ENCODE measurements around the gene ADGRA1.
"Not testable (repeated sequence)": the region's sequence is repeated elsewhere in the genome, so short reads cannot be mapped to it uniquely, and the experiment has no call there.

ADGRA1 gene

DNA sequence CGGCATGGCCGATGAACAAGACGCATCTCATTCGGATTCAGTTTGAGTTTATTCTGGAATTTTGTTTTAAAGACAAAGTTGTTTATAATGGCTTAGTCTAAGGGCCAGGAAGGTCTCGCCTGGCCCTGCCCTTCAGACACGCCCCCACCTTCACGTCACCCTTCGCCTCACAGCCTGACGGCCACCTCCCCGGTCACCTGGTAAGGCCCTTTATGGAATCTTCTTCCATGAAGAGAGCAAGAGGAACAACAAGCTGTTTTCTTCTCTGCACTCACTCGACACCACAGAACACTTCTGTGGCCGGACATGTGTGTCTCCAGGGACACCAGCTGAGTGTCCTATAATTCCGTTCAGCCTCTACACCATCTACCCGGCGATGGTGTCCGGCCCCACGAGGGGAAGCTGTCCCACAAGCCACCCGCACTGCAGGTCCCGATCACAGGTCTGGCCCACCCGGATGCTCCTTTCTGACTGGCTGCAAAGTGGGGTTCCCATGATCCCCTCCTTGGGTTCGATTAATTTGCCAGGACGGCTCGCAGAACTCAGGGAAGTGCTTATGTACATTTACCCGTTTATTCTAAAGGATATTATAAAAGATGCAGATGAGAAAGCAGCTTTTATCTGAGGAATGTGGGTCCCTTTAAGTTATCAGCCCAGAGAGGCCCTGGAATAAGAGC, 54.9 kb downstream of the ADGRA1 start:
- DNase-seq (ENCODE audit: low read depth, low spot score), result no peak

DNA sequence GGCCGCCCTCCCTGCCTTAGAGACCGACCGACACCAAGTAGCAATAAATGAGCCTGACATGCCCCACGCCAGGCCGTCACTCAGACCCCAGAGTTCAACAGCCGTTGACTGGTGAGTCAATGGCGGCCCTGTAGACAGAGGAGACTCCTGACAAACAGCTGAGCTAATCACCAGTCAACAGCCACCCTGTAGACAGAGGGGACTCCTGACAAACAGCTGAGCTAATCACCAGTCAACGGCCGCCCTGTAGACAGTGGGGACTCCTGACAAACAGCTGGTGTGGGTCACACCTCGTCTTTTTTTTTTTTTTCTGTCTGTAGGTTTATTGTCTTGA, 55.4 kb downstream of the ADGRA1 start:
- no peak for DNase-seq (ENCODE audit: low read depth, low spot score)

DNA sequence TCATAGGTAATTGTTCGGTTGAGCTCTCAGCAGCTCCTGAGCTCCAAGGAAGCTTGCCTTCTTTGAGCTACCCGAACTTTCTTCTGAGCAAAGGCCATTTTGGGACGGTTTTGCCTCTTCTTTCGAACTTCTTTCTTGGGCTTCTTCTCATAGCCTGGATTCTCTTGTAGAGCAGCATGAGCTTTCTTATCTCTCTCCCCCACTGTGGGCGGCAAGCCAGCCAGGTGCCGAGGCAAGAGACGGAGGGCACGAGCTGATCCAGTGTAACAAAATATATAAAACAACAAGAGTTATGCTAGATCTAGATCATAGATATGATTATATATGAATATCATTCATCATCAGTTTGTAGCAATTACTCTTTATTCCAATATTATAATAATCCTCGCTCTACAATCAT, 55.8 kb downstream of the ADGRA1 start:
- DNase-seq (ENCODE audit: low read depth, low spot score), result no peak

DNA sequence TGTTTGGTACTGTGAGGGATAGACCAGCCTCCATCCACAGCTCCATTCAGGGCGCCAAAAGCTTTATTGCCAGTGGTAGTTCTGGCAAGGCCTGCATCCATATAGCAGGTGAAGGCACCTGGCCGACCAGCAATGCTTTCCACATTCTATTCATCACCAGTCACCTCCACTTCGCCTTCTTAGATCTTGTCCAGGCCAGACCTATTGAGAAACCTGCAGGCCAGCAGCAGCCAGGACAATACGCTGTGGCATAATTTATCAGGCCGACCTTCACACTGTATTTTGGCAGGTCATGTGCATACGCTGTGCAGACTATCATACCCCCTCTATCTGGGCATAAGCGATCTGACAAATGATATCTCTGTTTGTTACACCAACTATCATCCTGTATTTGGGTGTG, 57.0 kb downstream of the ADGRA1 start:
- no peak for DNase-seq (ENCODE audit: low read depth, low spot score)

DNA sequence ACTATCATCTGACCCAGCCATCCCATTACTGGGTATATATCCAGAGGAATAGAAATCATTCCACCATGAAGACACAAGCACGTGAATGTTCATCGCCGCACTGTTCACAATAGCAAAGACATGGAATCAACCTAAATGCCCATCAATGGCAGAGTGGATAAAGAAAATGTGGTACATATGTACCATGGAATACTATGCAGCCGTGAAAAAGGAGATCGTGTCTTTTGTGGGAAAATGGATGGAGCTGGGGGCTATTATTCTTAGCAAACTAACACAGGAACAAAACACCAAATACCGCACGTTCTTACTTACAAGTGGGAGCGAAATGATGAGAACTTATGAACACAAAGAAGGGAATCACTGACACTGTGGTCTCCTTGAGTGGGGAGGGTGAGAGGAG, 62.5 kb downstream of the ADGRA1 start:
- no peak for DNase-seq (ENCODE audit: low read depth, low spot score)

DNA sequence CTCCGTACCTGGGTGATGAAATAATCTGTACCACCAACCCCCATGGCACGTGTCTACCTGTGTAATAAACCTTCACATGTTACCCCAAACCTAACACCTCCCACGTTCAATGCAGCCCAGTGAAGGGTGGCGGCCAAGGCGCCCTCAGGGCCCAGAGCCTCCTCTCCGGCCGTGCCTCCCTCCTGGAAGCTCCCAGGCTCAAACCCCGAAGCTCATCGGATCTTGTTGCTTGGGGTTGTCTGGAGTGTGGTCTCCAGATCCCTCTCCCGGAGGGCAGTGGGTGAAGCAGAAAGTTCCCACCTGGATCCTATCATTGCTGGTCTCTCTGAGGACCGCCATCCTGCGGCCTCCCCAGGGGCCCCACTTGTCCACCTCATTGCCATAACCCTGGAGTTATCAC, 62.9 kb downstream of the ADGRA1 start:
- no peak for DNase-seq (ENCODE audit: low read depth, low spot score)

DNA sequence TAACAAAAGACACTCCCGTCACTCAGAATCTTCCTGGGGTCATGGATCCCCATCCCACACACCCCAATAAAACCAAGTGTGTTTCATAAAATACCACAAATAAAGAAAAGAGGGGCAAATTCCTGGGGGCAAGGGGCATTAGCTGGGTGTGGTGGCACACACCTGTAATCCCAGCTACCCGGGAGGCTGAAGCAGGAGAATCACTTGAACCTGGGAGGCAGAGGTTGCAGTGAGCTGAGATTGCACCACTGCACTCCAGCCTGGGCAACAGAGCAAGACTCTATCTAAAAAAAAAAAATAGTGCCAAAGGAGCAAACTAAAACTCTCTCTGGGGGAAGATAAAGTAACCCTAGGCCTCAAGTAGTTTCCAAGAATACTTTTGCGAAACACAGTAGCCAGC, 63.3 kb downstream of the ADGRA1 start:
- DNase-seq (ENCODE audit: low read depth, low spot score), result not testable (repeated sequence)

DNA sequence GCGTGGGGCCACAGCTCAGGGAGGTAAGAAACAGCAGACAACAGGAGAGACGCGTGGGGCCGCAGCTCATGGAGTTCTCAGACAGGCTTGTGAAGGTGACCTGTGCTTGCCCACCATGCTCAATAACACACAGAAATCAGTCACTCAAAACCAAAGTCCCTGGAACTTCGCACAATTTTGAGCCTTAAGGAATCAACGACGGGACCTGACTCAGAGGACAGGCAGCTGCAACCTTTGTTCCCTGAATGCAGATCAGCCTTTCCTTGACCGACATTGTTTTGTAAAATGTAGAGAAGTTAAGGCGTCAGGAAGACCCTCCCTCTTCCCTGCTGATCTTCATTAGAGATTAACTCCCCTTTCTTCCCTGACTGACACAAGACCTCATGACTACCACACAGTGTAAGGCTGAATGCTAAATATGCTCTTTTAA, 63.8 kb downstream of the ADGRA1 start:
- no peak for DNase-seq (ENCODE audit: low read depth, low spot score)

DNA sequence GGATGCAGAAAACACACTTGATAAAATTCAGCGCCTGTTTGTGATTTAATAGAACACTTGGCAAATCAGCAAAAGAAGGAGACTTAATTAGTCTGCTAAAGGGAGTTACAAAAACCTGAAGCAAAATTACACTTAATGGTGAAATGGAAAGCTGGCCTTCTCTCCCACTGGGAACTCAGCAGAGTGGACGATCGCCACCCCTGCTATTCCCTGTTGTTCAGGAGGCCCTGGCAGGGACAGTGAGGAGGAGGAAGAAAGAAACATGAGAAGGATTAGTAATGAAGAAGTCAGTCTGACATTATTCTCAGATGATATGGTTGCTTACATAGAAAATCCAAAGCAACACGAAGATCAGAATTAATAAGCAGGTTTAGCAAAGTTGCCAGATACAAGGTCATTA, 66.7 kb downstream of the ADGRA1 start:
- DNase-seq (ENCODE audit: low read depth, low spot score), result no peak

DNA sequence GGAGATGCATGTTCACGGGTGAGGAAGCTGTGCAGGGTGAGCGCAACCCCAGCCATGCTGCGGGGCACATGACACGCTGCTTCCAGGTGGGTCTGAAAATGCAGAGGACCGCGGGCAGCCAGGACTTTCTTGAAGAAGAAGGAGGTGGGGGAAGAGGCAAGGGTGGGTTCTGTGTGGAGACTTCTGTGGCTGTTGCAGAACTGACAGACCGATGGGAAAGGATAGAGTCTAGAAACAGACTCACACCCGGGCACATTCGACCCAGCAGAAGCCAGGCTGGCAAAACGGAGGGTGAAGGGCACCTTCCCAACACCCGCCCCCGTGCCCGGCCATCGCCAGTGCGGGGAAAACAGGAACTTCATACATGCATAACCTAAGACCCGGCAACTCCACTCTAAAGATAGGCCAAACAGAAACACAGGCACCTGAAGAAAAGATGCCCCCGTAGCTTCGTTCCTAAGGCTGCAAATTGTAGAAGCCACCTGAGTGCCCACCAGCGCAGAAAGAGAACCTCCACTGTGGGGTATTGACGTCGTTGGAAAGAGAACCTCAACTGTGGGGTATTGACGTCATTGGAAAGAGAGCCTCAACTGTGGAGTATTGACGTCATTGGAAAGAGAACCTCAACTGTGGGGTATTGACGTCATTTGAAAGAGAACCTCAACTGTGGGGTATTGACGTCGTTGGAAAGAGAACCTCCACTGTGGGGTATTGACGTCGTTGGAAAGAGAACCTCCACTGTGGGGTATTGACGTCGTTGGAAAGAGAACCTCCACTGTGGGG, 67.5 kb downstream of the ADGRA1 start:
- DNase-seq (ENCODE audit: low read depth, low spot score), result no peak

DNA sequence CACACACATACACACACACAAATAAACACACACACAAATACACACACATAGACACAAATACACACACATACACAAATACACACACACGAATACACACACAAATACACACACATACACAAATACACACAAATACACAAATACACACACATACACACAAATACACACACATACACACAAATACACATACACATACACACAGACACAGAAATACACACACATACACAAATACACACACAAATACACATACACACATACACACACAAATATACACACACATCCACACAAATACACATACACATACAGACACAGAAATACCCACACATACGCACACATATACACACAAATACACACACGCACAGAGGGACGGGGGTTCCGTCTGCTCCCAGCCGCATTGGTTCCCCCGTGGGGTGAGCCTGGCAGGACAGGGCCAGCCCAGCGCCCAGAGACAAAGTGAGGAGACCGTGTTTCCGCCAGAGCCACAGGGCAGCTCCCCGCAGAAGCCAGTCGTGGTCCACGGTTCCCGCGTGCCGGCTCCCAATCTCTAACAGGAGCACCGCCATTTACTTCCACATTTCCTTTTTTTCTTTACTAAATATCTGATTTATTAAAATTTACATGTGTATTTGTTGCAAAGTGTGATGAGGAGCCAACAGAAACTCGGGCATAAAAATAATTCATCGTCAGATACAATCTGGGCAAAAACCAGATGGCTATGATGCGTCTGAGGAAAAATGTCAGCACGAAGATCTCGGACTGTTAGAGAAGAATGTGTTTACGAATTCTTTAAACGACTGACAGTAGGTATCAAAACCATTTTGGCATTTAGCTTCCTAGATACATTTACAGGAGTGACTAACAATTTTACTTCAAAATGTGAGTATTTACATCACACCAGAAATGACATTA, 69.2 kb downstream of the ADGRA1 start:
- no peak for DNase-seq (ENCODE audit: low read depth, low spot score)

DNA sequence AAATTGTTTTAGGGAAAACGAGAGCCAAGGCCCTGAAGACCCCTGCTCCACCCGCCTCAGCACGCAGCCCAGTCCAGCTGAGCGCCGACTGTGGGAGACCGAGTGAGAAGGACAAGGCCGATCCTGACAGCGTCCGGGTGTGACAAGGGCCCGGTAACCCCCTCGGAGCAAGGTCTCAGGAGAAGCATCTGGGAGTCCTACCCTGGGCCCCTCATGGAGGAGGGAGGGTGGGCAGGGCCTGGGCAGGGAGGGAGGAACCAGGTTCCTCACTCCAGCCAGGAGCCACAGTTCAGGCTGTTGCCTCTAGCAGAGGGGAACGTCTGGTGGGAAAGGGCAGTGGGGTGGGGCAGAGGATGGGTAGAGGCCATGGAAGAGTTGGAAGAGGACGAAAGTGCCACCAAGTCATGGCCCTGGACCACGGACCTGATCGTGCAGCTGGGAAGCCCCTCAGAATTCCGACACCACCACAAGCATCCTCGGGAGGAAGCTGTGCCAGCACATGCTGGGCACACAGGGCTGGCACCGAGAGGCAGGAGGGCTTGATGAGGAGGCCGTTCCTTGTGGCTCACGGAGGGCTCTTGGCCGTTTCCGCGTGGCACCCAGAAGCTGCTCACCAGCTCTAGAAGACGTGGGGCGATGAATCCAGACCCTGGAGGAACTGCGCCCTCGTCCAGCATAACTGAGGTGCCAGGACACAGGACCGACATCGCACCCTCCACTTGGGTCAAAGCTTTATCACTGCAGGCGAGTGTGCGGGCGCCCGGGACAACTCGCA, 70.1 kb downstream of the ADGRA1 start:
- DNase-seq (ENCODE audit: low read depth, low spot score), result no peak

DNA sequence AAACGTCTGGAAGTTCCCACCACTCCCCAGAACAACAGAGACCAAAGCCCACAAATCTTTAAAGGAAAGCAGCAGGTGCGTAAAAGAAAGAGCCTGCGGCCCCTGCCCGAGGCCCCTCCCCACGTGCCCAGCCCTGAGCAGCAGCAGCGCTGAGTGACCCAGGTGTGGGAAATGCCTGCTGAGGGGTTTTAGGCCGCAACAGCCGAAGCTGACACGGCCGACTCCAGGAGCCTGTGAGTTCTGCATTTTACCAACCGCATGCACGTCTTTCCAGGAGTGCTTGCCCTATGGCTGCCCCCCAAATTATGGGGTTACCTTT, 70.7 kb downstream of the ADGRA1 start:
- no peak for DNase-seq (ENCODE audit: low read depth, low spot score)

DNA sequence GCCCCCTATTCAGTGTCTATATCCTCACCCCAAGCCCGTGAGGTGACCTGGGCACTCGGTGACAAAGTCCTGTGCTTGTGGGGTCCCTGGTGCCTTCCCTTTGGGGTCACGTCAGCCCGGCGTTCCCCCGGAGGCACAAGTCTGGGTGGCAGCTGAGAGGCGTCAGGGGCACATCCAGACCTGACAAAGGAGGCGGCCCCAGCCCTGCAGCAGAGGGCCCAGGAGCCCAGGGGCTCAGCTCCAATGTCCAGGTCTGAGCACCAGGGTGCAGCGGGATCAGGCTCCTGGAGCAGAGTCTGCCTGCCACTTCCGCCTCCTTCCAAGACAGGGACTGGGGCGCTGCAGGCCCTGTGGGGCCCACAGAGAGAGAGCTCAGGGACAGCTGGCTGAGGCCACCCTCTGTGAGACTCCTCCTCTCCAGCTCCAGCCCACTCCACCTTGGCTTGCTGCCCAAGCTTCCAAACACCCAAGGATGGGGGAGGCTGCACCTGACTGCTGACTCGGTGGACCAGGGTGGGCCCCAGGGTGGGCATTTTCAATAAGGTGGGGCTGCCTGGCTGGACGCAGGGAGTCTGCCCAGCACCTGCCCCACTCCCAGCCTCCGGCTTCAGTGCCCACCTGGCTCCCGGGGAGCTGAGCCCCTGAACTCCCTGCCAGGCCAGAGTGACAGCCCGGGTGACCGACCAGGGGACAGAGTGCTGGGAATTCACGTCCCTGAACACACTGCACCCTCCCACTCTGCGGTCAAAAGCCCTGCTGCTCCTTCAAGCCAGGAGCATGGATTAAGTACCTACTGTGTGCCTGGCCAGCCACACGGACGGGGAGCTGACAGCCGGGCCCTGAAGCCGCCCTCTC, 71.3 kb downstream of the ADGRA1 start:
- DNase-seq (ENCODE audit: low read depth, low spot score), result no peak

DNA sequence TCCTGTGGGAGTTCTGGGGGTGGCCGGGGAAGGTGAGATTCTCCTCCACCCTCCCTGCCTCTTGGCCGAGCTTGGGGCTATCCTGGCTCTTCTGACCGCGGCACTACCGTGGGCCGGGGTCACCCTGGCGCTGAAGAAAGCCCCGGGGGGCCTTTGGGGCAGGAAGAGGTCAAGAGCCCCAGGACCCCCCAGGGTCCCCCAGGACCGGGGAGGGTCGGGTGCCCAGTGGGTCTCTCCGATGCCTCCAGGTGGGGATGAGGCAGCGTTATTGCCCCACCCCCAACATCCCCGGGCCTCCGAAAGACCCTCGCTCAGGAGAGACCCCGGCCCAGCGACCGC, 71.9 kb downstream of the ADGRA1 start:
- DNase-seq (ENCODE audit: low read depth, low spot score), result no peak

DNA sequence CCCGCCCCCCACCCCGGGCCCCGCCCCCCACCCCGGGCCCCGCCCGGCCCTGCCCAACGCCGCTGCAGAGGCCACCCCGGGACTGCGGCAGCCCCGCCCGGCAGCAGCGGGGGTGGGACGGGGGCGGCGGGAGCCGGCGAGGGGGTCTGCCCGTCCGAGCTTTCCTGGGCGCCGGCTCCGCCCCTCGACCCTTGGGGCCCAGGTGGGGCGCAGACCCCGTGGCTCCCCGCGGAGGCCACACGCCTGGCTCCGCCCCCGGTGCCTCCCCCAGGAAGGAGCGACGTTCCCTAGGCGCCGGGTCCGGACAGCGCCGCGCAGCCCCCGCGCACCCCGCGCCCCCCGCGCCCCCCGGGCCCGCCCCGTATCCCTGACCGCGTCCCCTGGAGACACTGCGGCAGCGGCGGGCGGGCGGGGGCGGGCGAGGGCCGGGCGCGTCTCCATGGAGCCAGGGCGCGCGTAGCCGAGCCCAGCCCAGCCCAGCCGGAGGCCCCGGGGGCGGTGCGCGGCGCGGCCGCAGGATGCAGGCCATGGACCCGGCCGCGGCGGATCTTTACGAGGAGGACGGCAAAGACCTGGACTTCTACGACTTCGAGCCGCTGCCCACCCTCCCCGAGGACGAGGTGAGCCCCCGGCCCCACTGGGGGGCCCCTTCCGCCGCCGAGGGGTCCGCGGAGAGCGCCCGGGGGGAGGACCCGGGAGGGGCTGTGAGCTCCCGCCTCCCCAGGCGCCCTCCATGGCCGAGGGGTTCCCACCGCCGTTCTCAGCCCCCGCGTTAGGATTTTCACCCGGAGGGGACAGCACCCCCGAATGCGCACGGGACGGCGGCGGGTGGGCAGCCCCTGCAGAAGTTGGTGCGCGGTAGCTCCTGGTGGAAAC, 72.5 kb downstream of the ADGRA1 start, which contains the start of gene KNDC1:
KNDC1 (plus strand) TSS at position 270 of the 876 bp plus-strand sequence; CDS start at position 519, 249 bp downstream.
- no peak for DNase-seq (ENCODE audit: low read depth, low spot score)

DNA sequence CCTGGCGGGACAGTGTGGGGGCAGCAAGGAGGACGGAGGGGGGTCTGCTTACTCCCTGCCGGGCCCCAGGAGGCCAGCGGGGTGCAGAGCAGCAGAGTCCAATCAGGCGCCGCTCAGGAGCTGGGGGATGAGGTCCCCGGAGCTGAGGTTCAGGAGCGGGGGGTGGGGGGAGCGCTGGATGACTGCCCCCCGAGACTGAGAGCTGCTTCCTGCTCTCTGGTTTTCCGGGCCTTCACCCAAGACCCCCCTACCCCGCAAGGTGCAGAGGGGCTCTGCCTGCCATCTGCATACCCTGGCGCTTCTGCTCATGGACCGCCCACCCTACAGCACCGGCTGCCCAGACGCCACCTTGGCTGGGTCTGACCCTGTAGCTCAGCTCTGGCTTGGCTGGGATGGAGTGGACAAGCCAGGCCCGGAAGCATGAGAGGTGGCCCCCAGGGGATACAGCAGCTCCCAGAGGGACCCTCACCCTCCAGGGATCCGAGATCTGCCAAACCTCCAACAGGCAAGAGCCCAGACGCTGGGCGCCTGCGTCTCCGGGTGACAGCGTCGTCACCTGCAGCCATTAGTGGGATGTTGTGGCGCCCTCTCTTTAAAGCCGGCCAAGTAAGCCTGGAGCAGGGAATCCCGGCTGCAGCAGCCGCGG, 73.2 kb downstream of the ADGRA1 start:
- no peak for DNase-seq (ENCODE audit: low read depth, low spot score)

DNA sequence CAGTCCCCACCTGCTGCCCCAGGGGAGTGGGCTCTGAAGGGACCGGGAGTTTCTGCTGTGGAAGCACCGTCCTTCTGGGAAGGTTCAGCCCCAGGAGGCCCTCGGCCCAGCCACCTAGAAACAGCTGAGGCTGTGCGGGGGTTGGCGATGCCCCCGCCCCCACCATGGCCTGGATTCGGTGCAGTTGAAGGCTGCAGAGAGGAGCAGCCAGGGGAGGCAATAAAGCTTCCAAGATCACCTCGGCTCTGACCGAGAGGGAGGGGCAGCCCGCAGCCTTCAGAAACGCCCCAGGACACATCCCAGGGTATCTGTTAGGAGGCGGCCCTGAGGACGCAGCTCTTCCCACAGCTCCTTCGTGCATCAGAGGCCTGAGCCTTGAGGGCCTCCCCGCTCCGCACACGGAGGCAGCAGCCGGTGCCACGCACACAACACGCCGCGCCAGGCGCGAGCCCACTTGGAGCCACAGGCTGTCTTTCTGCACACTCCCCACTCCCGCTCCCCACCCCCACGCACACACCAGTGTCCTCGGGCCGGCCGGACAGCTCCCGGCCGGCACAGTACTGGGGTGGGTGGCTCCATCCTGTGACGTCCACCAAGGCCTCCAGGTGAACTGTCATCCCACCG, 73.9 kb downstream of the ADGRA1 start:
- DNase-seq (ENCODE audit: low read depth, low spot score), result no peak

Measured in brain pericyte (primary cell).